Stimulated activated CD4-positive, alpha-beta T cell treated with anti-CD3 and anti-CD28 coated beads, Interleukin-2, amount 100 ng/mL, for 24 hours (primary cell): ENCODE data around the gene TLR4.

Experiments used
- DNase-seq, 2 donors: peaks; one replicate each; pipeline ENCODE4 v3.0.0-alpha.2; 2020

TLR4 gene

DNA sequence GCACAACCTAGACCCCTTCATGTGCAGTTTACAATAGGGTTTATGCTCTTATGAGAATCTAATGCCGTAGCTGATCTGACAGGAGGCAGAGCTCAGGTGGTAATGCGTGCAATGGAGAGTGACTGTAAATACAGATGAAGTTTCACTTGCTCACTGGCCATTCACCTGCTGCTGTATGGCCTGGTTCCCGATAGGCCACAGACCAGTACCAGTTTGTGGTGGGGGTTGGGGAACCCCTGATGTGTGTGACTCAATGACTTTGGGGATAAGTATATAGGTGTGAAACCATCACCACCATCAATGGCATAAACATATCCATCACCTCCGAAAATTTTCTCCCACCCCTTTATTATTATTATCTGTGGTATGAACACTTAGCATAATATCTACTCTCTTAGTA lies 42.1 kb downstream of the TLR4 start:
- DNase-seq, result no peak

DNA sequence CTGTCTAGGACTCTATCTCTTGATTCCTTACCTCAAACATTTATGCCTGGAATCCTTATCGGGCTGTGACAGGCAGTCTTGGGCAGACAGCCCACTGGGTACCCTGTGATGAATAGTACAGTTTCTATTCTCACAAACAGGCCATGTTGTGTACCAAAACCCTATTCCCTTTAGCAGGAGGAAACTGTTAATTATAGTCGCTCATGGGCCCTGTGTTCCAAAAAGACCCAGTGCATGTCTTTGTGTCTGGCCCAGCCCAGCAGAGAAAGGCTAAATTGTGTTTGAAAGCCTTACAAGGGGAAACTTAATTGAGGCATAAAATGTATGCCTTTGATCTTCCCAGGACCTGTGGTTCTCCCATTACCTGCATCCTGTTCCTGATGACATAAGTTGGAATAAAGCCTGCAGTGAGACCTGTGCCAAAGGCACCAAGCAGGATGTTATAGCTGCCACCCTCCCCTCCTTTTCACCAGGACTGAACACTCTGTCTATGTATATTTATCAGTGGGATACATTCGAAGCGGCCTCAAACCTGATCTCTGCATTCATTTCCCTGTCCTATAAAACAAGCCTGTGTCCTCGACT lies 43.3 kb downstream of the TLR4 start:
- DNase-seq, result no peak

DNA sequence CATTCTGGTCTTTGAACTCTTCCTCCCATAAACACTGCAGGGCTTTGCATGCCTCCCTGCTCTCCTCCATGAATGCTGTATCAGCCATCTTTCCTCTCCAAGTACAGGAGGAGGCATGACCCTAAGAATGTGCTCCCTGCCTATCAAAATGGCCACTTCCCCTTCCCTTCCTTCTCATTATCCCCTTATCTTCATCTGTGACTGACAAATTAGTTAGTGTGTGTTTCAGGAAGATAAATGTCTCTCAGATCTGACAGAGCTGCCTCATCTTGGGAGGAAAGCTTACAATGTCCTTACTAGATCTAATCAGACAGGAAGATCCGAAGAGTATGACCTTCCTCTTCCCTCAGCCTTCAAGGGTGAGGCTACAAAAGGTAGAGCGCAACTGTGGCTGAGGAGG lies 46.2 kb downstream of the TLR4 start:
- no peak for DNase-seq

DNA sequence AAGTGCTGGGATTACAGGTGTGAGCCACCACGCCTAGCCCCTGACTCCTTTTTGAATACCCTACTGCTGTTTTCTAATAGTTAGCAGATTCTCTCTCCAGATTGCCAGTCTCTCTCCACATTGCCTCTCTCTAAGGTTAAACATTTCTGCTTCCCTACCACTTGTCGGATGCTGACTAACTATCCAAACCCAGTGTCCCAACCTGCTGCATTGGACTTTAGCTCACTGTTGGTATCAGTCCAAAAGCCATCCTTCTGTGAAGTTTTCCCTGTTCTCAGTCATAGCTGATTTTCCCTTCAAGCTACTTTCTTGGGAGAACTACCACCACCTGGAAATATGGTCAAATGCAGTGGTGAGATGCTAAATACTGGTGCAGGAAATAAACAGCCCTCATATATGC lies 48.7 kb downstream of the TLR4 start:
- no peak for DNase-seq

DNA sequence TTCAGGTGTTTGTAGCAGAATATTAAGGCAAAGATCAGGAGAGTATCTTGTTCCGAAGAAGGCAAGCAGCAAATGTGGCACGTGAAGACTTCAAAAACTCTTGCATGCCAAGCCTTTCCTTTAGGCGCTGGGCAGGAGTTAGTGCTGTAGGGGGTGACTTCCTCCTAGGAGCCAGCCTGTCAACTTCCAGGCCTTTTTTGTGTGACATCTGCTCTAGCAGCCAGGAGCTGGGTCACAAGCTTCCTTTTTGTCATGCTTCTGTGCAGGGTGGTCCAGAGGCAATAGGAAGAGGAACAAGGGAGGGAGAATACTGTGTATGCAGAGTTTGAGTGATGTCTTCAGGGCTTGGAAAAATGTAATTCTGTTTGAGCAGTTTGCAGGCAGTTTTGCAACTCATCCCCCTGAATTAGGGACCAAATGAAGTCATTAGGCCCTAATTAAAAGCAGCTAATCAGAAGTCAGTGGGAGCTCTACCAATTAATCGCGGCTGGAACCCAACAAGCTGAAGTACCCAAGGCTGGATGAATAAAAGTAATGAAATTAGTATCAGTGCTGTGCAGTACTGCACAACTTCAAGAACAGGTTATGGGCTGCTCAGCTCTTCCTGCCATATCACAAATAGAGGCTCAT lies 53.5 kb downstream of the TLR4 start:
- no peak for DNase-seq

DNA sequence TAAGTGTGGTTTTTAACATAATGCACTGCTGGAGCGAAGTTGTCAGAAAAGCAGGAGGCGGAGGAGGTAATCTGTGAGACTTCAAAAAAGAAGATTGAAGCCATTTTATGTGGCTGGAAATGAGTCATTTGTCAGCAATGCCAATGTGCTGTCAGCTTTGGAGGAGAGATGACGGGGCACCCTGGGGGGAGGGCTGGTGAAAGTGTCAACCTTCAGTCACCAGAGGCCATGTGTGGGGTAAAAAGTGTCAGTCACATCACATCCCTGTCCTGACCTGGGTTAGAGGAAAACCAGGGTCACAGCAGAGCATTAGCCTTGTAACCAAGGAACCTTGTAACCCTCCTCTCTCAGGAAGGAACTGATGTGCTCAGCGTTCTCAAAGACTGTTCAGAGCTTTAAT lies 59.1 kb downstream of the TLR4 start:
- DNase-seq, result no peak

DNA sequence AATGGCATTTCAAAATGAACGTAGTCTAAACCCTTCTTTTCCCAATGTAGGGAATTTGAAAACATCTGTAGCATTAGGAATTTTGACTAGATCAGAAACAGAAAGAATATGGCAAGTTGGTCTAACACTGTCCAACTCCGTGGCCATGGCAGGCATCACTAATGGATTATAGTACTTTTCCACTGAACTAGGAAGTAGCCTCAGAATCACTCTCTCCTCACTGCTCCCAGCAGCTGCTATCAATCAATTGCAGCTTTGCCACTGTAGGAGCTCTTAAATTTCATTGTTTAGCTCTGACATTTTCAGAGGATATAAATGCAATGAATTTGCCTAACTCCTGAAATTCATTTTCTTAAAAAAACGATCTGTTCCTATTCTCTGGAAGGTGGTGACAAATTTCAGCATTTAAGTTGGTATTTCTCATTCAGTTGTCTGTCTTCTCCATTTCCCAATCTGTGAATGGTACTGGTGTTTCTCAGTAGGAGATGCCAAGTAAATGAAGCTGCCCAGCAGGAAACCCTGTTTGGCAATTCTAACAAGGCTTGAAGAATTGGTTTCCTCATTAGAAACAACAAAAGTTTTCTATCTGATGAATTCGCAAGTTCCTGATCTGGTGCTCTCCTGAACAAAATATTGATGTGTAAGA lies 64.7 kb downstream of the TLR4 start:
- DNase-seq, result no peak

DNA sequence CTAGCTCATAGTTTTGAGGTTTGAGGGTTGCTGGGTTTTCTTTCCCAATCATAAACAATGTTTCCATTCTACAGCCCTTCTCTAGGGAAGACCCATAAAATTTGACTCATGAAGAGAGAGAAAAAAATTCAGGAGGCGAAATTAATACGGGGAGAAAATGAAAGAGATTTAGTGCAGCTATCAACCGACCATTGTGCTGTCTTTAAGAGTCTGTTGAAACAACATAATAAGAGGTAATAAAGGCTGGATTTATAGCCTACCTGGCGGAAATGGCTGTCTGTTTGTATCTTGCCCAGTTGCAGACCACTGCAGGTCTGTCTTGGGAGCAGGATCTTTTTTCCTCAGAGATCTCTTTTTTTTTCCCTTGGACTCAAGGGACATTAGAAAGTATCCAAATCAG lies 66.9 kb downstream of the TLR4 start:
- no peak for DNase-seq

DNA sequence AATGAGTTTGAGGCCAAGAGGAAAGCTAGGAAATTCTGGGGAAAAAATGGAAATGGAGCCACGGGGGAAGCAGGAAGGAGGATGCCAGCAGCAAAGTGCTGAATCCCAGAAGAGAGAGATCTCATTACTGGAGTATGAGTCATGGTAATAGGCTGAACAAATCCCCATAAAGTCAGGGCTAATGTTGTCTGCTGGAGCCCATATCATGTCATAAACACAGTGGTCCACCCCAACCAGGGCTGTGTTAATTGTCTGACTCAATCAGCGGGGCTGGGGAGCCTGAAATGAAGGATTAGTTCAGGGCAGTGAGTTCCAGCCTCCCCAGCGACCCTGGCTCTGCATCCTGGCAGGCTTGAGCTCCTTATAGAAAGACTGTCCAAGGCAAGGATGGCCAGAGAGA lies 68.8 kb downstream of the TLR4 start:
- no peak for DNase-seq
